Astrocyte of the spinal cord (primary cell): ENCODE results near the gene RAB11FIP4.

ENCODE experiments used
- DNase-seq: peaks from one replicate; pipeline ENCODE4 v3.0.0; 2011; ENCODE audit warnings: low read depth, low spot score
- H3K4me3 ChIP-seq: 2 replicates; pipeline ENCODE4 v1.5.1; 2011; ENCODE audit warnings: low read depth, mild to moderate bottlenecking, low read length, moderate library complexity
- CTCF ChIP-seq: IDR thresholded peaks from 2 replicates; pipeline ENCODE4 v1.5.1; 2012; ENCODE audit warnings: low read depth, mild to moderate bottlenecking, low read length, inconsistent platforms
- in situ Hi-C: cut with HindIII; loops from 2 replicates; pipeline ENCODE4 v1.10.0; 2017; ENCODE audit warnings: low sequenced_read_pairs

Gene RAB11FIP4

DNA sequence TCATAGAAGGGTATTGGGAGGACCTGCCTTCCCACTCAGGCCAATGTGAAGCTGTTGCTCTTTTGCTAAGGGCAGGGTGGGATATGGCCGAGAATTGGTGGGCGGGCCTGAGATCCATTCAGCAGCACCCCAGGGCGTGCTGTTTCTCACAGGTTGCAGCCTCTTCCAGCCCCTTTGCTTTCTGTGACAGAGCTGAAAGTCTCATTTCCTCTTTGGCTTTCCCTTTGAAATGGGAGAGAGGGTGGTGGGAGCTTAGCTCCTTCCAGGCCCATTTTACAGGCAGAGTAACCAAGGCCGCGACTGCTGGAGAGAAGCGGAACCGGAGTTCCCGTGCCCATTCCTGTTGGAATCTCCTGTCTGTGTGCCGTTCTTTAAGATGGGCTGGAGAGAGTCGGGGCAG lies 183.0 kb downstream of the RAB11FIP4 start:
- no peak for TF ChIP-seq CTCF
- no peak for DNase-seq
- in situ Hi-C loops: no loop called here
- H3K4me3 ChIP-seq: no peak overlapping the region

DNA sequence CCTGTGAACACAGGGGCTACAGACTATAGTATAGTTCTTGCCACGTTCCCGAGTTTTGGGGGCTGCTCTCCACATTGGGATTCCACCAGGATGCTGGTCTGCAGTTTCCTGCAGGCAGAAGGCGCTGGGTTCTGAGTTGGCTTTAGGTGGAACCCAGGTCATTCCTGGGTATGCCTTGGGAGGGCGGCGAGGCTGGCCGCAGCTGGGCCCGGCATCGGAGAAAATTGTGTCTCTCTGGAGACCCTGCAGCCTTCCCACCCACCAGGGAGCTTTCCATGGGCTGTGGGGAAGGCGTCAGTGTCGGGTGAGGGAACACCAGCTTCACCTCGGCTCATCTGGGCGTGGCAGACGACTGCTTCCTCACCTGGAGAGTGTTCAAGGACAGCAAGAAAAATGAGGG lies 183.6 kb downstream of the RAB11FIP4 start:
- in situ Hi-C loops: no loop called here
- no peak overlapping the region for H3K4me3 ChIP-seq
- TF ChIP-seq CTCF: no peak
- no peak for DNase-seq

GRCh38 chr17:31579265-31579664 lies 187.8 kb downstream of the RAB11FIP4 start:
- peak; percentile 53 for DNase-seq

DNA sequence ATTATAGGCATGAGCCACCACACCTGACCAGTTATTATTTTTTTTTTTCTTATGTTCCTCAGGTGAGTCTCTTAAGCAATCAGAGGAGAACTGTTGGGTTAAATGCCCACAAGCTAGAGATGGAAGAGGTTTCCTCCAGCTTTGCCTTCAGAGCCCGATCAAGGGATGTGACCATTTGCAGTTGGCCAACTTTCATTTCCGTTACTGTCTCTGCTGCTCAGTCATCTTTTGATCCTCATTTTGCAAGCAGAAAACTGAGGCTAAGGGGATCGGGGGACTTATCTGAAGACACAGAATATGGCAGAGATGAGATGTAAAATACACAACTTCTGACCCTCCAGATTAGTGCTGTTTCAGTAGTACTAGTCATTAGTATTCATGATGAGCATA lies 188.8 kb downstream of the RAB11FIP4 start:
- DNase-seq: no peak
- TF ChIP-seq CTCF: no peak
- in situ Hi-C loops: no loop called here
- no peak overlapping the region for H3K4me3 ChIP-seq

More at GRCh38 chr17:31579265-31579664, 187.8 kb downstream of the RAB11FIP4 start:
- H3K4me3 ChIP-seq: no peak overlapping the region
- TF ChIP-seq CTCF: no peak
- in situ Hi-C loops: no loop called here

- peak; percentile 94 for DNase-seq
- TF ChIP-seq CTCF: no peak
- no peak overlapping the region for H3K4me3 ChIP-seq
- in situ Hi-C loops: no loop called here
Measured at GRCh38 chr17:31580706-31581490, 189.4 kb downstream of the RAB11FIP4 start.

GRCh38 chr17:31581491-31581890 lies 190.0 kb downstream of the RAB11FIP4 start:
- peak; percentile 68 for DNase-seq
- in situ Hi-C loops: no loop called here

More at GRCh38 chr17:31581491-31581890, 190.0 kb downstream of the RAB11FIP4 start:
- H3K4me3 ChIP-seq: no peak overlapping the region
- no peak for TF ChIP-seq CTCF
